Dedifferentiated amniotic fluid mesenchymal stem cell (primary cell): ENCODE data around the gene HABP2.

ENCODE experiments used
- DNase-seq: peaks from one replicate; pipeline ENCODE4 v3.0.0-alpha.2; 2016; ENCODE audit errors: extremely low spot score

Gene HABP2

GRCh38 chr10:113525713-113526112 lies 27.1 kb upstream of the HABP2 start:
- DNase-seq, result no peak

DNA sequence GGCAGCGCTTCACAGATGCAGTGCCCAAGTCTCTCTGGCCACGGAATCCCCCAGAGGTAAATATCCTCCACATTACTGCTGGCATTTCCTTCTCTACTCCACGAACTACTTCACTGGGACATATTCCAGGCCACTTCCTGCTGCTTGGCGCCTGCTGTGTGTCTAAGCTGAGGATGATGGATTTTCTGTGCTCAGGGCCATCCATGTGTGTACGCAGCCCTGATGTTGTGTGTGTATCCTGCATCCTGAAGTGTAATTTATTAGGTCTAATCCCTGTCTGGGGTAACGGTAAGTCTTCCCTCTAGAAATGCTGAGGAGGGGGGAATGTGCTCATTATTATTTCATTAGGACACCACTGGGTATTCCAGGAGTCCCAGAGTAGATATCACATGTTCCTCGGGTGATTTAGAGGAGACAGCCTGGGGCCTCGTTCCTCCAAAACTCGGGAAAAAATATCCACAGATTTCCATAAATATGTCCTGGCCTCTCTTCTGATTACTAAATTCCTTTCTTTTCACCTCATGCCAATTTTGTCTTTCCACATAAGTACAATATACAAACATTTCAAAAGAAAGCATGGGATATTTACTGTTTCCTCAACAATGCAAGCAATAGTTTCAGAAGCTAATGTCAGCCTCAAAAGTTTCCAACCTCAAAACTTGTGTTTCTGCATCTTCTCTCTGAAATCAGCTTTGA lies 25.5 kb upstream of the HABP2 start:
- DNase-seq, result no peak

DNA sequence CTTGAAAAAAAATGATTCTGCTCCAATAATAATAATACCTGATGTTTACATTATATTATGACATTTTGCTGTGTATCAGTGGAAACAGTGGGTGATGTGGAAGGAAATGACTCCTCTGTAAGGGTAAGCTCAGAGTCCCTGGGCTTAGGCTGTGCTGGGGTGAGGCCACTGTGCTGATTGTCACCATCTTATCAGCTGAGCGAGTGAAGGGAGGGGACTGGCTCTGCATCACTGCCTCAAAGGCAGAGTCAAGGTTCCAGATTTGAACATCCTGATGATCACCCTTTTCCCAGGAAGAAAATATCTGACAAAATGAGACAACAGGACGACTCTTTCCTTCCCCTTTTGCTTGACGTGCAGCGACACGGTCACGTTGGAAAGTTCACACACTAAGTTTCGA lies 24.0 kb upstream of the HABP2 start:
- DNase-seq, result no peak

DNA sequence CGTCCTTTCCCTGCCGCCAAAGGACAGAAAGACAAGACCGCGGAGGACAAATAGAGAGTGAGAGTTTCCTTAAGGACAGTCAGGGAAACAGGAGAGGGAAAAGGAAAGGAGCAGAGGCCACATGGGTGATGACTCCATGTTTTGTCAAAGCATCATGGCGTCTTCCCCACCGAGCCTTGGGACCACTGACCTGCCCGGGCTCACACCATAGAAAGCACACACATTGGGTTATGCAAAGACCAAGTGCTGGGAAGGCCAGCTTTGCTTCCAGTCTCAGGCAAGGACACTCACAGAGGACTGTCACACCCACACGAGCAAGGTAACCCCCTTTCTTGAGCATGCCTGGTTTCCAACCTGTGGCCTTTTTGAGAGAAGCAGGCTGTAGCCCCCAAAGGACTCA lies 23.3 kb upstream of the HABP2 start:
- no peak for DNase-seq

- DNase-seq, result no peak
These were observed 22.4 kb upstream of the HABP2 start for GRCh38 chr10:113530476-113530875.

DNA sequence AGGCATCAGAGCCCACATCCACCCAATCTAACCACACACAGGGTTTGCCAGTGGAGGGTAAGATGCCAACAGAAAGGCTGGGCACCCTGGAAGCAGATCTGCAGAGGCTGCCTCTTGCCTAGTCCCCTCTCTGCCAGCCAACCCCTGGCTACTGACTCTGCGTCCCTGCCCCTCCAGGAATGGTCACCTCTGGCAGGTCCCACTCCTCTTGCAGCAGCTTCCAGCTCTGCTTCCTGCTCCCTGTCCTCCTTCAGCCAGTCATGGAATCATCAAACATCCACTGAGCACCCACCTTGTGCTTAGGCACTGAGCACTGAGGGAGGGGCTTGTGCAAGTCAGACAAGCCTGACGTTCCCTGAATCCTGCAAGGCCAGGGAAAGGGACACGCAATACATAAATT lies 20.1 kb upstream of the HABP2 start:
- DNase-seq, result no peak

GRCh38 chr10:113533801-113534200 lies 19.1 kb upstream of the HABP2 start:
- DNase-seq, result no peak

DNA sequence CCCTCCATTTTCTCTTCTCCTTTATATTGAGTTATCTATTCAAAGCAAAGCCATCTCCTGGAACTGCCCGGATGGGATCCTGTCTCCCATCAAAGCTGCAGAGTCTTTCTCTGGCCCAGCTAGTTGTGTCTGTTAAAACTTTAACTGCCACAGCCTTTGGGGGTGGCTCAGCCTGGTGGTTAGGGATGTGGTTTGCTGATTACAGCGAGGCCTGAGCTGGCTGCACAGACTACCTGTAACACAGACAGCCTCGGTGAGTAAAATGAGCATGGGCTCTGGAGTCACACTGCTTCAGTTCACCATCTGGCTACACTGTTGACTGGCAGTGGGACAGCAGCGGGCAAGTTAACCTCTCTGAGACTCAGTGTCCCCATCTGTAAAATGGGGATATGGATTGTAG lies 18.4 kb upstream of the HABP2 start:
- no peak for DNase-seq

DNA sequence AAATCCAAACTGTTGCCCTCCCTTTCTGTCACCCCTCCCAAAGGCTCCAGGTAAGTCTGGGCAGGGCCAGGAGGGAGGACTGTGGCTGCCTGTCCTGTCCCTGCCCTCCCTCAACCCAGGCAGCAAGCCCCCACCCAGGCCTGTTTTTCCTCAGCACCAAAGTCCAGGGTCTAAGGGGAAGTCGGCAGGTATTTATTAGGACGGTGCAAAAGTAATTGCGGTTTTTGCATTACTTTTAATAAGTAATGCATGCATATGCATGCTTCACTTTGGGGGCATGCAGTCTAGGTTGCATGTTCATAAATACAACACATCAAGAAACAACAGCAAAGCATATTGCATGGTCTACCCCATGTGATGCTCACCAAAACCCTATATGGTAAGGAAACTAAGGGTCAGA lies 15.2 kb upstream of the HABP2 start:
- DNase-seq, result no peak

GRCh38 chr10:113538151-113538550 lies 14.7 kb upstream of the HABP2 start:
- no peak for DNase-seq

GRCh38 chr10:113539789-113540188 lies 13.1 kb upstream of the HABP2 start:
- peak; percentile 34 for DNase-seq

DNA sequence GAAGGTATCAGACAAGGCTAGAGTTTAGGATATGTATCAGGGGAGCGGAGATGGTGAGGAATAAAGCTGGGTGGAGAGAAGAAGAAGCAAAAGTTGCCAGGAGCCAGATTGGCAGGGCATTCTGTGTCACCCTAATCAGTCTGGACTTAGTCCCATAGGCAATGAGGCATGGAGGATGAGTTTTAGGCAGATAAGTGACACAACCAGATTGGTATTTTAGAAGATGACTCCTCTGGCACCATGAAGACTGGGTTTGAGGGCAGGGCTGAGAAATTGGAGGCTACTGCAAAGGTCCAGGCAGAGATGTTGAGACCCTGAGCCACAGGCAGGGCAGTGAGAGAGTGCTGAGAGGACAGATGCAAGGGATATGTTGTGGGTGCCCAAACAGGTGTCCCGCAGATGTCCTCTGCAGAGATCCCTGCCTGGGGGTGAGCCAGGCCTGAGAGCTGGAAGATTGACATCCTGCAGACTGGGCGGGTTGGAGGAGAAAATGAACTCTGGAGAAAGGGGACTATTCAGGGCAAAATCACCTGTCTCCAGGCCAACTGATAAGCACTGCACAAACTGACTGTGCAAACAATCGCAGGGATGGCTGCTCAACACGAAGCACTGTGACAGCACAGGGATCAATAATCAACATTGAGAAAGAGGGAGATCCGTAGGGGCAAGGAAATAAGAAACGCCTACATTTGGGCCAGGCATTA lies 11.9 kb upstream of the HABP2 start:
- DNase-seq, result no peak

DNA sequence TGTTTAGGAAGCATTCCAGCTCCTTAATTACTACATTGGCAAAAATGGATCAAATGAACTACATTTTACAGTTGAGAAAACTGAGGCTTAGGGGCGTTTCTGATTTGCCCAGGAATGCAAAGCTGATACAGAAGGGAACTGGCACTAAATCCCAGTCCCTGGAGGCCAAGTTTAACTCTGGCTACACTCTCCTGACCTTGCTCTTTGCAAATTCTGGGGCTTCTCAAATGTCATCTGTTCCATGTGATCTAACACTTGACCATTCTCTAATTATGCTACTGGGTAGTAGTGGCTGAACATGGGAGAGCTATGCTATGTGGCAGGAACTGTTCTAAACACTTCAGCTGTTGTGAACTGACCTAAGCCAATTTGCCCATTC lies 11.3 kb upstream of the HABP2 start:
- DNase-seq, result no peak

DNA sequence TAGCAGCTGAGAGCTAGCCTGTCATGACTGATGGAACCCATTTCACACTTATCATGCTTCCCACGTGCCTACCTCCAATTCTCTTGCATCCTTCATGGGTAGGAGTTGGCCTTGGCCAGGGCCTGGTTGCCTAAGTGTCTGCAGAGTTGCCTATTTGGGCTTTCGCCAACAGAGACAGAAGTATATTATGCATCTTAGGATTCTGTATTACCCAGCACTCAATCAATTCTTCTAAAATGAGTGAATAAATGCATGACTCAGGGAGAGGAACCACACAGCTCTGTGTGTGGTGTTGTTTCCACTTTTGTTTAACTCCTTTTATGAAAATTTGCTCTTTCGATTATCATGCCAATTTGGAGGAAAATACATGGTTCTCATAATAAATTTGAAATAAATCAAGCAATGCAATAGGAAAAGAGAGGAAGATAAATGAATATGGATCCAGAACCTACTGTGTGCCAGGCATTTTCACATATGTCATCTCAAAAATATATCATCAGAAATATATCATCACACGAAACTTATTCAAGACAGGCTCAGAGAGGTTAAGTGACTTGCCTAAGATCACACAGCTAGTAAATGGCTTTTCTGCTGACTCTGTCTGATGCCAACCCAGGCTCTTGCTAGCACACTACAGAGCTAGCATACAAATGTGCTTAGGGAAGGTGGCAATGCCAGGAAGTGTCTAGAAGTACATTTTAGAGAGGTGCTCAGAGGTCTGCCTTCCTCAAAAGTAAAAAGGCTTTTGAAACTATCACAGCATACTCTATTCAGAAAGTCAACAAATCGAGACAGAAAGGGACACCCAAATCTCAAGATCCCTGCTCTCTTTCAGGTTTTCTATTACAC lies 9.5 kb upstream of the HABP2 start:
- DNase-seq, result no peak

- DNase-seq, result no peak
These were observed 8.5 kb upstream of the HABP2 start for GRCh38 chr10:113544392-113544791.

GRCh38 chr10:113547426-113547825 lies 5.4 kb upstream of the HABP2 start:
- DNase-seq, result no peak

DNA sequence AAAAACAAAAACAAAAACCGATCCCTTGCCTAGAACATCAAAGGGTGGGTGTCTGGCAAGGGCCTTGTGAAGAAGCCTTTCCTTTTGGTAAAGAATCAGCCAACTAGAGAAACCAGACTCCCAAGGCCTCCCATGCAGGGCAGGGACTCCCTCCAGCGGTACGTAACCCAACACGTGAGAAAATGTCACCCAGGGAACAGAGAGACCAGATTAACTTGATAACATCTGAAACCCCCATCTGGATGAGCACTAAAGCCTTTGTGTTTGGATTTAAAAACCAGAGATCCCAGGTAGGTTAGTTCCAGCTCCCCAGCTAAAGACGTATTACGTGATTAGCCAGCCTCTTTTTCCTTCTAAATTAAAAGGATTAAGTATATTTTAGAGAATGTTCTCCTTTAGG lies 3.0 kb upstream of the HABP2 start:
- DNase-seq, result no peak

DNA sequence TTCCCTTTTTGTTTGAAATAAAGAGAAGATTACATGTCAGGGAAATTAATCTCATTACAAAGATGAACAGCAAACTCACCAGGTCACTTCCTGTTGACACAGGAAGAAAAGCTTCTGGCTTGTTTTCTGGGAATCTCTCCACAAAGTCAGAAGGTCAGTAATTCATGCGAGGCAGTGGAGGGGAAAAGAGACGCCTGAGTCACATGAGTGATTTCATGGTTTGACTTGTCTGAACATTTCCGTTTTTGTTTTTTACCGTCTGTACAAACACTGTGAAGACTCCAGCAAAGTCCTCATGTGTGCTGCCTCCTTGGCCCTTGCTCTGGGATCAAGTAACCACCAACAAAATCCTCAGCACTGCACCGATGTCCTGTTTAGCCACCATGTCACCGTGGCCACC lies 2.5 kb upstream of the HABP2 start:
- DNase-seq, result no peak

DNA sequence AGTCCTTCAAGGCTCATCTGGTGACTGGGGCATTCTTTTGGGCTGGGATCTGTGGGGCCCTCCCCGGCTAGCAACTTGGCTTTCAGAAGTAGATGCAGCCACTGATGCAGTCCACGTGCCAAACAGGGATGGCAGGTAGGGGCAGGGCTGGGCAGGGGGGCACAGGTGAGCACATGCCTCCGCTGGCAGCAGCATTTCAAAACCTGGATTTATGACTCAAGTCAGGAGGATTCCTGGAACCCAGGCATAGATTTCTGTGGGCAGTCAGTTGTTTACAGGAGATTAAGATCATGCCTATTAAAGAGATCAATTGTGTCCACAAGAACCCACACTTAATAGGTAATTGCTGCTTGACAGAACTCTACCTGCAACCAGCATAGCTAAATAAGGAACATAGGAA lies 839 bp upstream of the HABP2 start:
- no peak for DNase-seq

DNA sequence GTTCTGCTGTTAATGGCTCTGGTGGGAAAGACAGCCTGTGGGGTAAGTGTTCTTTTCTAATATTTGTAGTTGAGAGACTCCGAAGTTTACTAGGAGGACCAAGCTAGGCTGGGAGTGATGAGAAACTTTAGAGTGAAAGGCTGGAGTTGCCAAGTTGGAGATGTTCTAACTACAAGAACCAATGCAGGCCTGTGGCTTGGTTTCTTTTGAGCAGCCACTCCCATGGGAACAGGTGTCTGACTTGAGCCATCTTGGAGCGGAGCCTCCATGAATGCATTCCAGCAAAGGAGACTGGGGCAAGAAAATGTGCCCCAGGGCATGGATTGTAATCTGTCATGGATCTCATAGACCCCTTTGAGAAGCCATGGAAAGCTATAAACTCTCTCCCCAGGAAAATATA lies 296 bp downstream of the HABP2 start:
- no peak for DNase-seq

DNA sequence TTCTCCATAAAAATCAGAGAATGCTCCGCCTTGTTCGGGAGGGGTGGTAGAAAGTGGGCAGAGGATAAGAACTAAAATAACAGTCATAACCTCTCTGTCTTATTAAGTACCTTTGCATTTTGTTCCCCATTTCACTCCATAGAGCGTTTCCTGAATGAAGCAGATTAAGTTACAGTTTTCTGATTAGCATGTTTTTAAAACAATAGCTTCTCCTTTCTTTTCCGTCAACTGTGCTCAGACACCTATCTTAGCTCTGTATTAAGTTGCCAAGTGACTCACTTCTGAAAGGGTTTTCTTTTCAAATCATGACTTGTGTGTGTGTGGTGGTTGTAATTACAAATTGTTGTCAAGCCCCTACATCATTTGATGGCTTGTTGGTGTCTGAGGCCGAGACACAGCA lies 1.4 kb downstream of the HABP2 start:
- no peak for DNase-seq

DNA sequence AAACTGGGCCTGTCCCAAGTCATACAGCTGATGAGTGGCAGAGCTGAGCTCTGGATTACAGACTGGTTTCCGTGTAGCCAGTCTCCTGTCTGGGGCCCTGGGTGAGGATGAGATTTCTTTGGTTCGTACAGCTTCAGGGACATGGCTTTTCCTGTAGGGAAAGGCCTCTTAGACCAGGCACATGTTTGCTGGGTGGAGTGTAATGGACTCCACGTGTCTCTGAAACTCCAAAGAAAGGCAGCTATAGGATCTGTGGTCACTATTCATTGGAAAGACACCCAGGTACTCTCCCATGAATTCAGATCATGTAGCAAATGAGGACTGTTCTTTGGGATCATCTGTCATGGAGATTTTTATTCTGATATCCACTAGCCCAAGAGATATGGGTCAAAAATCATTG lies 2.4 kb downstream of the HABP2 start:
- no peak for DNase-seq

GRCh38 chr10:113555751-113556150 lies 2.9 kb downstream of the HABP2 start:
- no peak for DNase-seq
